PC-3 (cell line): ENCODE results near the gene MAPK7.

Experiments
- EZH2 ChIP-seq: fragments of 300-600 bp; sonication (generic); IDR thresholded peaks from one replicate; pipeline ENCODE4 v1.6.1; 2017; ENCODE audit warnings: antibody characterized with exemption, mild to moderate bottlenecking, low read length; ENCODE audit not compliant: unreplicated experiment
- TF ChIP-seq, protein P1 (sequence below): fragments of 300-600 bp; sonication (generic); conservative IDR thresholded peaks from 2 replicates; pipeline ENCODE4 v1.5.1; 2017; ENCODE audit warnings: antibody characterized with exemption, low read depth, mild to moderate bottlenecking, low read length

- TF ChIP-seq EZH2 = no peak
- TF ChIP-seq, protein P1, sequence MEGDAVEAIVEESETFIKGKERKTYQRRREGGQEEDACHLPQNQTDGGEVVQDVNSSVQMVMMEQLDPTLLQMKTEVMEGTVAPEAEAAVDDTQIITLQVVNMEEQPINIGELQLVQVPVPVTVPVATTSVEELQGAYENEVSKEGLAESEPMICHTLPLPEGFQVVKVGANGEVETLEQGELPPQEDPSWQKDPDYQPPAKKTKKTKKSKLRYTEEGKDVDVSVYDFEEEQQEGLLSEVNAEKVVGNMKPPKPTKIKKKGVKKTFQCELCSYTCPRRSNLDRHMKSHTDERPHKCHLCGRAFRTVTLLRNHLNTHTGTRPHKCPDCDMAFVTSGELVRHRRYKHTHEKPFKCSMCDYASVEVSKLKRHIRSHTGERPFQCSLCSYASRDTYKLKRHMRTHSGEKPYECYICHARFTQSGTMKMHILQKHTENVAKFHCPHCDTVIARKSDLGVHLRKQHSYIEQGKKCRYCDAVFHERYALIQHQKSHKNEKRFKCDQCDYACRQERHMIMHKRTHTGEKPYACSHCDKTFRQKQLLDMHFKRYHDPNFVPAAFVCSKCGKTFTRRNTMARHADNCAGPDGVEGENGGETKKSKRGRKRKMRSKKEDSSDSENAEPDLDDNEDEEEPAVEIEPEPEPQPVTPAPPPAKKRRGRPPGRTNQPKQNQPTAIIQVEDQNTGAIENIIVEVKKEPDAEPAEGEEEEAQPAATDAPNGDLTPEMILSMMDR = no peak
These were observed at the start of gene MAPK7 for GRCh38 chr17:19378416-19379360.
